Breast epithelium (tissue), 3 donors: Measurements from ENCODE around the gene MYLK2.
"Not testable (repeated sequence)": the region's sequence is repeated elsewhere in the genome, so short reads cannot be mapped to it uniquely, and the experiment has no call there.

Experiments
- CTCF ChIP-seq, 3 donors: fragments of 450-650 bp; IDR thresholded peaks; one replicate each; pipeline ENCODE4 v1.5.1; 2016 to 2017; ENCODE audit warnings: antibody characterized with exemption in 3 of 3, mild to moderate bottlenecking in 3 of 3, moderate library complexity in 3 of 3
- POLR2A ChIP-seq: fragments of 450-650 bp; IDR thresholded peaks from one replicate; pipeline ENCODE4 v1.6.1; 2016; ENCODE audit warnings: antibody characterized with exemption, mild to moderate bottlenecking, moderate library complexity
- POLR2AphosphoS5 ChIP-seq, 3 donors: sonication (generic); formaldehyde crosslinking; IDR thresholded peaks; one replicate each; pipeline ENCODE4 v1.6.1; 2017; ENCODE audit warnings: antibody characterized with exemption in 3 of 3

- not testable (repeated sequence) for TF ChIP-seq CTCF (IDR thresholded peaks at IDR 0.05); POLR2A; POLR2AphosphoS5 (IDR thresholded peaks at IDR 0.05)
Observed at GRCh38 chr20:31828016-31828415, 8.9 kb downstream of the MYLK2 start.
